ENCODE data around the gene TPO. TPM values are rescaled to one million over a fixed set of nuclear protein-coding genes. Genes with fewer than 3 reads are reported as not detected.

Gene TPO
- total RNA-seq, 1 experiment from 2014 or later: not detected

- peaks cover 20% of the 10 kb centered on the region for H3K27me3 Mint-ChIP-seq (ENCODE audit: low read depth)
- H3K56ac ChIP-seq (ENCODE audit: insufficient read length, low read depth, low read length): no peak overlapping the region
- no peaks in the 10 kb centered on the region for H3K79me1 ChIP-seq (ENCODE audit: insufficient read depth, low read depth, low read length, poor library complexity, severe bottlenecking)
- H3K4me2 ChIP-seq (ENCODE audit: insufficient read depth, insufficient read length, low read length): no peak overlapping the region
- no peak overlapping the region for H4K8ac ChIP-seq (replicated peaks; ENCODE audit: insufficient read length, low read depth, low read length)
- H3K23me2 ChIP-seq (ENCODE audit: insufficient read length, low read depth, low read length, poor library complexity, severe bottlenecking): no peaks in the 10 kb centered on the region
- no peak overlapping the region for H4K5ac ChIP-seq (ENCODE audit: insufficient read length, low read depth, low read length)
- TF ChIP-seq CTCF (conservative IDR thresholded peaks at IDR 0.05): no peak
- H3K4me1 Mint-ChIP-seq: peaks cover 0 to 7% of the 10 kb centered on the region in 2 experiments; a peak in 2 of 4 replicates
- no peak overlapping the region for H3K9ac ChIP-seq (ENCODE audit: extremely low read depth, insufficient read length, low read length)
- peaks cover 1% of the 10 kb centered on the region; the same call in 1 of the 2 replicates for H3K79me2 ChIP-seq (ENCODE audit: insufficient read depth, low read length)
- H3K4me3 Mint-ChIP-seq: no peak overlapping the region
- H3K23ac ChIP-seq (ENCODE audit: insufficient read length, low read depth, low read length): no peak overlapping the region
- H3K27ac ChIP-seq (ENCODE audit: insufficient read length, low read depth, low read length): no peak overlapping the region
- no peak for DNase-seq
- no peak overlapping the region for H2BK12ac ChIP-seq (ENCODE audit: insufficient read length, low read depth, low read length)
- H3K4me1 ChIP-seq (ENCODE audit: insufficient read depth, low read length): no peaks in the 10 kb centered on the region
- no peak overlapping the region for H2BK15ac ChIP-seq (ENCODE audit: low read depth, low read length)
- H3K27ac Mint-ChIP-seq: no peak overlapping the region
- no peak overlapping the region for H3K4ac ChIP-seq (ENCODE audit: low read depth, low read length)
- H3K36me3 Mint-ChIP-seq (ENCODE audit: insufficient read depth in 1 of 3, low read depth in 3 of 3): no peaks in the 10 kb centered on the region
- H2BK5ac ChIP-seq (ENCODE audit: insufficient read length, low read length): no peak overlapping the region
- H3K14ac ChIP-seq (ENCODE audit: insufficient read depth, low read length): no peak overlapping the region; the same call in 1 of the 2 replicates
- no peak overlapping the region for H4K91ac ChIP-seq (ENCODE audit: insufficient read length, low read depth, low read length)
- H3K9me3 ChIP-seq (ENCODE audit: control insufficient read depth, low read depth, low read length): no peaks in the 10 kb centered on the region
- H4K20me1 ChIP-seq (ENCODE audit: control insufficient read depth, insufficient read depth, insufficient read length): no peaks in the 10 kb centered on the region
- no peaks in the 10 kb centered on the region; the same call in 1 of the 2 replicates for H3K27me3 ChIP-seq (ENCODE audit: insufficient read depth, low read length)
- H2BK120ac ChIP-seq (ENCODE audit: low read depth, low read length, poor library complexity, severe bottlenecking): no peak overlapping the region
- H3K18ac ChIP-seq (ENCODE audit: insufficient read length, low read depth, low read length): no peak overlapping the region
- H2BK20ac ChIP-seq (ENCODE audit: low read depth, low read length, poor library complexity, severe bottlenecking): no peak overlapping the region
- H2AFZ ChIP-seq (ENCODE audit: low read length): no peak overlapping the region
- no CpG with 5 or more reads among the region's 5 CpGs for WGBS (ENCODE audit: extremely low coverage, insufficient read length, low lambda C conversion rate)
- no peaks in the 10 kb centered on the region for H3K9me3 Mint-ChIP-seq
- no peak overlapping the region for H3T11ph ChIP-seq (ENCODE audit: low read length)
- no peak overlapping the region for H2AK5ac ChIP-seq (ENCODE audit: insufficient read length, low read length)
These were observed 136.8 kb downstream of the TPO start for GRCh38 chr2:1550076-1550475.

All from H9 (cell line).